ENCODE measurements around the gene CHCHD4.

CHCHD4 gene

DNA sequence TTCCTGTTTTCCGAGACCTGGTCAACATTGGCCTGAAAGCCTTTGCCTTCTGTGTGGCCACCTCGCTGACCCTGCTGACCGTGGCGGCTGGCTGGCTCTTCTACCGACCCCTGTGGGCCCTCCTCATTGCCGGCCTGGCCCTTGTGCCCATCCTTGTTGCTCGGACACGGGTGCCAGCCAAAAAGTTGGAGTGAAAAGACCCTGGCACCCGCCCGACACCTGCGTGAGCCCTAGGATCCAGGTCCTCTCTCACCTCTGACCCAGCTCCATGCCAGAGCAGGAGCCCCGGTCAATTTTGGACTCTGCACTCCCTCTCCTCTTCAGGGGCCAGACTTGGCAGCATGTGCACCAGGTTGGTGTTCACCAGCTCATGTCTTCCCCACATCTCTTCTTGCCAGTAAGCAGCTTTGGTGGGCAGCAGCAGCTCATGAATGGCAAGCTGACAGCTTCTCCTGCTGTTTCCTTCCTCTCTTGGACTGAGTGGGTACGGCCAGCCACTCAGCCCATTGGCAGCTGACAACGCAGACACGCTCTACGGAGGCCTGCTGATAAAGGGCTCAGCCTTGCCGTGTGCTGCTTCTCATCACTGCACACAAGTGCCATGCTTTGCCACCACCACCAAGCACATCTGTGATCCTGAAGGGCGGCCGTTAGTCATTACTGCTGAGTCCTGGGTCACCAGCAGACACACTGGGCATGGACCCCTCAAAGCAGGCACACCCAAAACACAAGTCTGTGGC lies 17.1 kb upstream of the CHCHD4 start:
- no peak overlapping the region for H3K4me3 ChIP-seq (ENCODE audit: low read length)
- no peaks in the 10 kb centered on the region for H3K9me3 ChIP-seq (replicated peaks; ENCODE audit: low read length)
- H3K4me1 ChIP-seq (ENCODE audit: control insufficient read depth, insufficient read depth, low read length), result peaks cover 63% of the 10 kb centered on the region
- peak overlapping the region; percentile 91 for H3K9ac ChIP-seq (ENCODE audit: low read depth, low read length)
- peaks cover 66% of the 10 kb centered on the region for H3K36me3 ChIP-seq (ENCODE audit: insufficient read depth, low read length)
- H3K27me3 ChIP-seq (ENCODE audit: control insufficient read depth, insufficient read depth, low read length), result no peaks in the 10 kb centered on the region
- H3K4me2 ChIP-seq (ENCODE audit: low read length), result no peak overlapping the region

DNA sequence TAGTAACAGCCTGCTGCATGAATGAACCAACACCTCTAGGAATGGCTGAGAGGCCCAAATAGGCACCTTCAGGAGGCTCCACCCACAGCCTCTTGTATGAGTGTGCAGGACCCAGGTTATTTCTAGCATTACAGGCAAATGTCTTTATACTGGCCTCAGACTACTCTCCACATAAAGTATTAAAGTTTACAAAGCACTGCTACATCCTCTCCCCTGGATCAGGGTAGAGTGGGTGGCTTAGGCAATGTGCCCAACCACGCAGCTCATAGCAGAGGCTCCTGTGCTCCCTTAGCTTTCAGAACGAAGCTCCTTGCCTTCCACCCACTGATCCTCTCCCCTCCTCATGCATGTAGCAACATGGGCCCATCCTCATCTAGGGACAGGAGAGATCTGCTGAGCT lies 16.5 kb upstream of the CHCHD4 start:
- no peak overlapping the region for H3K4me3 ChIP-seq (ENCODE audit: low read length)
- no peak overlapping the region for H3K9ac ChIP-seq (ENCODE audit: low read depth, low read length)
- no peaks in the 10 kb centered on the region for H3K27me3 ChIP-seq (ENCODE audit: control insufficient read depth, insufficient read depth, low read length)
- peaks cover 65% of the 10 kb centered on the region for H3K4me1 ChIP-seq (ENCODE audit: control insufficient read depth, insufficient read depth, low read length)
- peaks cover 66% of the 10 kb centered on the region for H3K36me3 ChIP-seq (ENCODE audit: insufficient read depth, low read length)
- no peaks in the 10 kb centered on the region for H3K9me3 ChIP-seq (replicated peaks; ENCODE audit: low read length)
- no peak overlapping the region for H3K4me2 ChIP-seq (ENCODE audit: low read length)

DNA sequence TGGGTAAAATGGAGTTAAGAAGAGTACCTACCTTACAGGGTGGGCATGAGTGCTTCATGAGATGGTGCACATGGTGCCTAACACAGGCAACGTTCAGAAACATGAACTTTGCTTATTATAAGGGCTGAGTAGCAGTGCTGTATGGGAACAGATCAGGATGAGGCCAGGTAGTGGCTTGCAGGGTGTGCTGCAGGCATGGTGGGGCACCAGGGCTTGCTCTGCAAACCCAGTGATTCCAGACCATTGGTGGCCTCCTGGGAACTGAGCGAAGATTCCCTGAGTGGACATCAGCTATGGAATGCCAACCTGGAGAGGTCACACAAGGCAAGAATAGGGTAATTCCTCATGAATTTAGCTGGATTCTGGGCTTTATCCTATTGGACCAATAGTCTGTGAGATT lies 16.0 kb upstream of the CHCHD4 start:
- no peak overlapping the region for H3K4me3 ChIP-seq (ENCODE audit: low read length)
- no peaks in the 10 kb centered on the region for H3K9me3 ChIP-seq (replicated peaks; ENCODE audit: low read length)
- H3K9ac ChIP-seq (ENCODE audit: low read depth, low read length), result no peak overlapping the region
- no peaks in the 10 kb centered on the region for H3K27me3 ChIP-seq (ENCODE audit: control insufficient read depth, insufficient read depth, low read length)
- no peak overlapping the region for H3K4me2 ChIP-seq (ENCODE audit: low read length)
- H3K4me1 ChIP-seq (ENCODE audit: control insufficient read depth, insufficient read depth, low read length), result peaks cover 60% of the 10 kb centered on the region
- H3K36me3 ChIP-seq (ENCODE audit: insufficient read depth, low read length), result peaks cover 66% of the 10 kb centered on the region

DNA sequence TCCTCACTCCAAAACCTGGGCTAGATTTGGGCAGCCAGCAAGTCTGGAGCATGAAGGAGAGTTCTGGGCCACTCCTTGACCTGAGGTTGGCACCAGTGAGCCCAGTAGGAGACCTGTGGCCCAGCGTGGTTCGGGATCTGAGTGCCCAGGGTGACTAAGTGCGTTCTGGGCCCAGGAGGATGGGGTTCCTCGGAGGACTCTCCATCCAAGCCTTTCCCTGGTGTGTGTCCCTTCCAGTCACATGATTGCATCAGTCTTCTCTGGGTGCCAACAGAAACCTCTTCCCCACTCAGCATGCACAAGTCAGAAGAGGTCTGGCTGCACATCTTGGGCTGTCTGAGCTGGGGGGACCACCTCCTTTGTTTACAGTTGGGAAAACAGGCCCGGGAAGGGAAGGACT lies 15.1 kb upstream of the CHCHD4 start:
- Histone ChIP-seq H3K4me1 (ENCODE audit: control insufficient read depth, insufficient read depth, low read length) (peaks cover 51% of the 10 kb centered on the region), H3K27me3 (ENCODE audit: control insufficient read depth, insufficient read depth, low read length) (no peaks in the 10 kb centered on the region), H3K36me3 (ENCODE audit: insufficient read depth, low read length) (peaks cover 71% of the 10 kb centered on the region), H3K9me3 (replicated peaks; ENCODE audit: low read length) (no peaks in the 10 kb centered on the region), H3K4me3 (ENCODE audit: low read length) (no peak overlapping the region), H3K4me2 (ENCODE audit: low read length) (no peak overlapping the region), H3K9ac (ENCODE audit: low read depth, low read length) (no peak overlapping the region)

DNA sequence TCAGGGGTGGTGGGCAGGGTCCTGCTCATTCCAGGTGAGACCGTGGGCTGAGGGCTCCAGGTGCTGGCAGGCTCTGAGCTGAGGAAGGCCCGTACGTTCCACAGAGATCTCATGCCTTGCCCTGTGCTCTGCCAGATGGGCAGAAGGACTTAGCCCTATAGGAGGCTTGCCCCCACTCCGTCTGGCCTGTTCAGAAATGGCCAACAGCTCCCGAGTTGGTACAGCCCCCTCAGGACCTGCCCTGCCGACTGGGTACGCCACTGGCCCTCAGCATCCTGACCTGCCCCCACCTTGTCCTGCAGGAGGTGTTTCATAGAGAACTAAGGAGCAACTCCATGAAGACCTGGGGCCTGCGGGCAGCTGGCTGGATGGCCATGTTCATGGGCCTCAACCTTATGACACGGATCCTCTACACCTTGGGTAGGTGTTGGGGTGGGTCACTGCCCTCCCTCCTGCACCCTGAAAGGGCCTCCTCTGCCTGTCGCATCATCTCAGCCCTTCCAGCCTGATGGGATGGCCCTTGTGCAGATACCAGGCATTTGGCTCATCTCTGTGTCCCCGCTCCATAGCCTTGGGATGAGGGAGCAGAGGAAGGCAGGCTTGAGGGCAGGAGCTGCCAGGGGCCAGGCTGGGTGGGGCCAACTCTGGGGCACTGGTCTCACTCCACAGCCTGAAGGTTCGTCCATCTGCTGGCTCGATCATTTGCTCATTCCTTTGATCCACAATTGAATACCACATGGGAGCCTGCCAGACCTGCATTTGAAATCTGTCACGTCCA lies 14.4 kb upstream of the CHCHD4 start:
- Histone ChIP-seq H3K36me3 (ENCODE audit: insufficient read depth, low read length) (peaks cover 78% of the 10 kb centered on the region), H3K9ac (ENCODE audit: low read depth, low read length) (no peak overlapping the region), H3K9me3 (replicated peaks; ENCODE audit: low read length) (no peaks in the 10 kb centered on the region)

DNA sequence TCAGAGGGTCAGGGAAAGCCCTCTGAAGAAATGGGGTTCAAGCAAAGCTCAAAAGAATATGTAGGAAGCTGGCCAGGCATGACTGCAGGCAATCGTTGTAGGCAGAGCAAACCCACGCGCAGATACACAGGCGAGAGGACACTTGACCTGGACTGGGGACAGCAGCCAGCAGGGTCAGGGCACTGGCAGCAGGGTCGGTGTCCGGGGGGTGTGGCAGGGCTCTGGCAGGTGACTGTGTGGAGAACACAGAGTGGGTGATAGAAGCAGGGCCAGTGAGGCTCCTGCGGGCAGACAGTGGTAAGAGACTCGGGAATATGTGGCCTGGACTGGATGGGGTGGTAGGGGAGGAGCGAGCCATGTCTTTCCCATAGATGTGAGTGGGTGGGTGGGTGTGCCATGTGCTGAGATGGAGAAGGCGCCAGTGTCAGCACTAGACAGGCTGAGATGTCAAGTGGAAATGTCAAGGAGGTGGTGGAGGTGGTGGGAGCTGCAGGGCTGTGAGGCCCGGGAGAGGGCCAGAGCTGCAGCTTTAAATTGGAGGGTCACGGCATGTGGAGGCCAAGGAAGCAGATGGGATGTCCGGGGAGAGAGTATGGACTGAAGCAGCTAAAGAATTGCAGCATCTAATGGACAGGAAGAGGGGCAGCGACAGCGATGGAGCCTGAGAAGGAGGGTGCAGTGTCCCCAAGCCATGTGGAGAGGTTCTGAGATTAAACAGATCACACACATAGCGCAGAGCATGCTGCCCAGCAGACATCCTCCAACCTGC lies 13.6 kb upstream of the CHCHD4 start:
- H3K4me3 ChIP-seq (ENCODE audit: low read length), result no peak overlapping the region
- H3K9ac ChIP-seq (ENCODE audit: low read depth, low read length), result no peak overlapping the region
- no peaks in the 10 kb centered on the region for H3K9me3 ChIP-seq (replicated peaks; ENCODE audit: low read length)
- no peak overlapping the region for H3K4me2 ChIP-seq (ENCODE audit: low read length)
- no peaks in the 10 kb centered on the region for H3K27me3 ChIP-seq (ENCODE audit: control insufficient read depth, insufficient read depth, low read length)
- peaks cover 39% of the 10 kb centered on the region for H3K4me1 ChIP-seq (ENCODE audit: control insufficient read depth, insufficient read depth, low read length)
- H3K36me3 ChIP-seq (ENCODE audit: insufficient read depth, low read length), result peaks cover 86% of the 10 kb centered on the region

More for the DNA sequence above, 14.4 kb upstream of the CHCHD4 start:
- H3K4me3 ChIP-seq (ENCODE audit: low read length), result no peak overlapping the region
- H3K27me3 ChIP-seq (ENCODE audit: control insufficient read depth, insufficient read depth, low read length), result no peaks in the 10 kb centered on the region
- no peak overlapping the region for H3K4me2 ChIP-seq (ENCODE audit: low read length)
- H3K4me1 ChIP-seq (ENCODE audit: control insufficient read depth, insufficient read depth, low read length), result peaks cover 46% of the 10 kb centered on the region

DNA sequence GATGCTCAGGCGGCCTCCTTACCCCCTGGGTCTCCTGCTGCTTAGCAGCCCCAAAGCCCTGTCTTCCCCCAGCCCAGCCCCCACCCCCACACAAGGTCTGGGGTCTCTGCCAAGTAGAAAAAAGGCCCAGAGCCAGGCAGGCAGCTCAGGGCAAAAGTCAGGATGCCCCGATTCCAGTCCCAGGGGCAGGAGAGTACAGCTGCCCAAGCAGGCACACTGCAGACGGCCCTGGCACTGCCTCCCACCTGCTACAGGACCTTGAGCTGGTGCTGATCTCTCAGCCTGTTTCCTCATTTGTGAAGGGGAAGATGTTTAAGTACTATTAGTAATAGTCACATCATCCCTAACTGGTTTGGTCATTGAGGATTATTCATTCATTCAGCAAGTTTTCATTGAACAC lies 12.8 kb upstream of the CHCHD4 start:
- H3K4me3 ChIP-seq (ENCODE audit: low read length), result no peak overlapping the region
- H3K27me3 ChIP-seq (ENCODE audit: control insufficient read depth, insufficient read depth, low read length), result no peaks in the 10 kb centered on the region
- no peak overlapping the region for H3K4me2 ChIP-seq (ENCODE audit: low read length)
- H3K36me3 ChIP-seq (ENCODE audit: insufficient read depth, low read length), result peaks cover 89% of the 10 kb centered on the region
- H3K9me3 ChIP-seq (replicated peaks; ENCODE audit: low read length), result no peaks in the 10 kb centered on the region
- no peak overlapping the region for H3K9ac ChIP-seq (ENCODE audit: low read depth, low read length)
- peaks cover 31% of the 10 kb centered on the region for H3K4me1 ChIP-seq (ENCODE audit: control insufficient read depth, insufficient read depth, low read length)

DNA sequence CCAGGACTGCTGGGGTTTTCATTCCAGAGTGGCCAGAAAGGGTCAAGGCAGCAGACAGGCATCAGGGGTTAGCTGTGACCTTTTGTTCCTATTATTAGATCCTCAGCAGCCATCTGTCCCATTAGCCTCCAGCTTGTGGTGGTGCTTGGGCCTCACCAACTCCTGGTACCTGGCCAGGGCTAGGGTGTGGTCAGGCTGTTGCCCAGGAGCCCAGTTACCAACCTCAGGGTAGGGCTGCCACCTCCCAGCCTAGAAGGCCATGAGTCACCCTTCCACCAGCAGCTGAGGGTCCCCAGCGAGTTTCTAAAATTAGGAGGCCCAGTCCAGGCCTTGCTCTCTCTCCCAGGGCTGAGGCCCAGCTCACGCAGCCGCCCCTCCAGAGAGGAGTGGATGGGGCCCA lies 12.3 kb upstream of the CHCHD4 start:
- peak overlapping the region; percentile 36 for H3K9ac ChIP-seq (ENCODE audit: low read depth, low read length)

DNA sequence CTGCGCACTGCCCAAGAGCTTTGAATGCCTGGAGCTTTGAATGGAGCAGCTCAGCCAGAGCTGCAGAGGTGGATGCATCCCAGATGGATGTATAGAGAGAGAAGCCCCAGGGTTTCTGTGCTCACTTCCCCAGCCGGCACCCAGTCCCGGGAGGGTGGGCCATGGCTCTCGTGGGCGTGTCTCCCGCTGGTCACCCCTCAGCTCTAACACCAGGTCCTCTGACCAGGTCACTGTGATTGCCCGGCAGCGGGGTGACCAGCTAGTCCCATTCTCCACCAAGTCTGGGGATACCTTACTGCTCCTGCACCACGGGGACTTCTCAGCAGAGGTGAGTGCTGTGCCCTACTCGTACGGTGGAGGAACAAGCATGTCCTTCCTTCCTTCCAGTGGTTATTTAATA lies 10.9 kb upstream of the CHCHD4 start:
- Histone ChIP-seq H3K4me3 (ENCODE audit: low read length) (no peak overlapping the region), H3K27me3 (ENCODE audit: control insufficient read depth, insufficient read depth, low read length) (no peaks in the 10 kb centered on the region), H3K4me2 (ENCODE audit: low read length) (no peak overlapping the region), H3K9ac (ENCODE audit: low read depth, low read length) (no peak overlapping the region), H3K9me3 (replicated peaks; ENCODE audit: low read length) (no peaks in the 10 kb centered on the region), H3K36me3 (ENCODE audit: insufficient read depth, low read length) (peaks cover 94% of the 10 kb centered on the region), H3K4me1 (ENCODE audit: control insufficient read depth, insufficient read depth, low read length) (peaks cover 12% of the 10 kb centered on the region)

More for the DNA sequence above, 12.3 kb upstream of the CHCHD4 start:
- H3K27me3 ChIP-seq (ENCODE audit: control insufficient read depth, insufficient read depth, low read length), result no peaks in the 10 kb centered on the region
- H3K4me2 ChIP-seq (ENCODE audit: low read length), result no peak overlapping the region
- no peak overlapping the region for H3K4me3 ChIP-seq (ENCODE audit: low read length)
- H3K9me3 ChIP-seq (replicated peaks; ENCODE audit: low read length), result no peaks in the 10 kb centered on the region
- H3K4me1 ChIP-seq (ENCODE audit: control insufficient read depth, insufficient read depth, low read length), result peaks cover 27% of the 10 kb centered on the region
- peaks cover 89% of the 10 kb centered on the region for H3K36me3 ChIP-seq (ENCODE audit: insufficient read depth, low read length)

DNA sequence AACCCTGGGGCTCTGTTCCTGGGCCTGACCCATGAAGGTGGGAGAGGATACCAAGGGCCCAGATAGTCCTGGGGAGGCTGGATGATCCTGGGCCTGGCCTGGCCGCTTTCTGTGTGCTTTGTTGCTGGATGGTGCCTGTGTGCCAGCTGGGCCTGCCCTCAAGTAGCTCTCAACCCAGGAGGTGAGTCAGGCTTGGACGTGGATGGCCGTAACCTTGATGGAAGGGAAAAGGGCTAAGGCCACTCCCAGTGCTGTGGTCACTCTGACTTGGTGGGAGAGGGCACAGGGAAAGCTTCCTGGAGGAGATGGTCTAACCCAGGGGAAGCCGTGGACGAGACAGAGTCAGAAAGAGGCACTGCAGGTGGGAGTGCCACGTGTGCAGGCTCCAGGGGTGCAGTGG lies 9.6 kb upstream of the CHCHD4 start:
- no peak overlapping the region for H3K9ac ChIP-seq (ENCODE audit: low read depth, low read length)
- peaks cover 10% of the 10 kb centered on the region for H3K4me1 ChIP-seq (ENCODE audit: control insufficient read depth, insufficient read depth, low read length)
- H3K36me3 ChIP-seq (ENCODE audit: insufficient read depth, low read length), result peaks cover 98% of the 10 kb centered on the region
- H3K9me3 ChIP-seq (replicated peaks; ENCODE audit: low read length), result no peaks in the 10 kb centered on the region
- H3K4me2 ChIP-seq (ENCODE audit: low read length), result no peak overlapping the region
- no peaks in the 10 kb centered on the region for H3K27me3 ChIP-seq (ENCODE audit: control insufficient read depth, insufficient read depth, low read length)
- no peak overlapping the region for H3K4me3 ChIP-seq (ENCODE audit: low read length)

DNA sequence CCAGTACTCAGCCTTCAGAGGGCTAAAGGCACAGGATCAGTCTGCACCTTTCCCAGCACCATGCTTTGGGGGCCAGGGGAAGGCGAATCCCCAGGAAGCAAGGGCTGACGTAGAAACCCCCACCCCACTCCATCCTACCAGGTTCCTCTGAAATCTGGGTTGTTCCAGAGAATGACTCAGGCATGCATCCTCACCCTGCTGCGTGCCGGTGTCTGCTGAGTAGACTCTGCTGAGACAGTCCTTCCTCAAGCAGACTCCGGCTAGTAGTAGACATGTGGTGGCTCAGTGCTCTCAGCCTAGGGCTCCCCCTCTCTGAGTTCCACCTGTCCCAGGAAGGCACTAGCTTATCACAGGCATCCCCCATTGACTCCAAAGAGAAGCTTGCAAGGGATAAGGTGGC lies 9.2 kb upstream of the CHCHD4 start:
- Histone ChIP-seq H3K4me2 (ENCODE audit: low read length) (no peak overlapping the region), H3K27me3 (ENCODE audit: control insufficient read depth, insufficient read depth, low read length) (no peaks in the 10 kb centered on the region), H3K9ac (ENCODE audit: low read depth, low read length) (no peak overlapping the region), H3K9me3 (replicated peaks; ENCODE audit: low read length) (no peaks in the 10 kb centered on the region), H3K4me3 (ENCODE audit: low read length) (no peak overlapping the region), H3K36me3 (ENCODE audit: insufficient read depth, low read length) (peaks cover 96% of the 10 kb centered on the region), H3K4me1 (ENCODE audit: control insufficient read depth, insufficient read depth, low read length) (peaks cover 10% of the 10 kb centered on the region)
